OCI-LY1 (cell line): Measurements from ENCODE around the gene LRIG1.

ENCODE experiments used
- EZH2 ChIP-seq: fragments of 200-600 bp; sonication (generic), shearing (Covaris generic); IDR thresholded peaks from 2 replicates; pipeline ENCODE4 v1.8.0; 2017; ENCODE audit warnings: borderline replicate concordance, mixed run types, mild to moderate bottlenecking, antibody characterized with exemption, low read length, moderate library complexity, mixed read lengths
- TF ChIP-seq, protein P1 (sequence below): fragments of 200-600 bp; sonication (generic), shearing (Covaris generic); IDR thresholded peaks from 2 replicates; pipeline ENCODE4 v1.5.1; 2017; ENCODE audit warnings: mild to moderate bottlenecking, antibody characterized with exemption, low read length, moderate library complexity, mixed read lengths

DNA sequence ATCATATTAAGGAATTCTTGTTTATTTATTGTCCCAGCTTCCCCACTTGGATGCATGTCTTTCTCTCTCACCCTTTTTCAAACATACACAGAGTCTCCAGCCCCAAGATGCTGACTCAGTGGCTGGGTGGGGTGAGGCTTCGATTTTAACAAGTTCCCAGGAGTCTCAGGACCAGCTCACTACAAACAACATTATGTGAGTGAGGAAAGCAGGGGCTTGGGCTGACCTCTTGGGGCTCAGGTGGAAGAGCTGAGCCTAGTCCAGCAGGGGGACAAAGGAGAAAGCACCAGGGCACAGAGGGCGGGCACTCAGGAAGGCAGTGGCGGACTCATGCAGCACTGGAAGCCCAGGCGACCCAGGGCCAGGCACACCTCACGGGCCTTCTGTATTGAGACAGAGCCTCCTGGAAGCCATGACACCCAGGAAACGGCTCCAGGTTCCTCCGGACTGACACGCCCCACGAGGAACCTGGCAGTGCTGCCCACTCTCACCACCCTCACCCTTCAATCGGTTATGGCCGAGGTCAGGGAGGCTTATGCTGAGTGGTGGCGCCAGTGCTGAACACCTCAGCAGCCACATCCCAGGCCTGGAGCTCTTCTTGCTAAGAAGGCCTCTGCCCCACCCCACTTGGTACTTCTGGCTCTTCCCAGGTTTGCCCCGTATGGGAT, 97.4 kb downstream of the LRIG1 start:
- TF ChIP-seq, protein P1, sequence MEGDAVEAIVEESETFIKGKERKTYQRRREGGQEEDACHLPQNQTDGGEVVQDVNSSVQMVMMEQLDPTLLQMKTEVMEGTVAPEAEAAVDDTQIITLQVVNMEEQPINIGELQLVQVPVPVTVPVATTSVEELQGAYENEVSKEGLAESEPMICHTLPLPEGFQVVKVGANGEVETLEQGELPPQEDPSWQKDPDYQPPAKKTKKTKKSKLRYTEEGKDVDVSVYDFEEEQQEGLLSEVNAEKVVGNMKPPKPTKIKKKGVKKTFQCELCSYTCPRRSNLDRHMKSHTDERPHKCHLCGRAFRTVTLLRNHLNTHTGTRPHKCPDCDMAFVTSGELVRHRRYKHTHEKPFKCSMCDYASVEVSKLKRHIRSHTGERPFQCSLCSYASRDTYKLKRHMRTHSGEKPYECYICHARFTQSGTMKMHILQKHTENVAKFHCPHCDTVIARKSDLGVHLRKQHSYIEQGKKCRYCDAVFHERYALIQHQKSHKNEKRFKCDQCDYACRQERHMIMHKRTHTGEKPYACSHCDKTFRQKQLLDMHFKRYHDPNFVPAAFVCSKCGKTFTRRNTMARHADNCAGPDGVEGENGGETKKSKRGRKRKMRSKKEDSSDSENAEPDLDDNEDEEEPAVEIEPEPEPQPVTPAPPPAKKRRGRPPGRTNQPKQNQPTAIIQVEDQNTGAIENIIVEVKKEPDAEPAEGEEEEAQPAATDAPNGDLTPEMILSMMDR, result no peak
- no peak for TF ChIP-seq EZH2
